Hematopoietic multipotent progenitor cell treated with erythropoietin and hydrocortisone succinate and interleukin-3 and kit ligand, for 15 days (in vitro differentiated cells): Measurements from ENCODE around the gene CARD11.
A peak's percentile ranks its signal among the peaks of the same experiment; 100 is the strongest.
"Not testable (repeated sequence)": the region's sequence is repeated elsewhere in the genome, so short reads cannot be mapped to it uniquely, and the experiment has no call there.

Experiments
- DNase-seq: peaks from one replicate; pipeline ENCODE4 v3.0.0-alpha.2; 2015; ENCODE audit warnings: low spot score

The CARD11 gene

GRCh38 chr7:2964208-2964607, 79.5 kb downstream of the CARD11 start:
- DNase-seq: no peak

DNA sequence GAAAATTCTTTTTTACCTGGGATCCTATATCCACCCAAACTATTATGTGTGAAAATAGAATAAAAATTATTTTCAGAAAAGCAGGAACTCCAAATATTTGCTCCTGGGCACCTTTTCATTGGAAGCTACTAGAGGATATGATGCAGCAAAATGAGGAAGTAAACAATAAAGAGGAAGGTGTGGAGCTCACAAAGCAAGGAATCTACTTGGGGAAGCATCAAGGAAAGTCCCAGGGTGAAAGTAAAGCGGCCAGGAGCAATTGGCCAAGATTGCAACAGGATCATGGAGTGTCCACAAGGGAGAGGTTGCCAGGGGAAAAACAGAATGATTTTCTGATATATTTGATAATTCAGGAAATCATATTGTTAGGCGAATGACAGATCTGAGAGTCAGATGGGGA, 80.8 kb downstream of the CARD11 start:
- DNase-seq: no peak

DNA sequence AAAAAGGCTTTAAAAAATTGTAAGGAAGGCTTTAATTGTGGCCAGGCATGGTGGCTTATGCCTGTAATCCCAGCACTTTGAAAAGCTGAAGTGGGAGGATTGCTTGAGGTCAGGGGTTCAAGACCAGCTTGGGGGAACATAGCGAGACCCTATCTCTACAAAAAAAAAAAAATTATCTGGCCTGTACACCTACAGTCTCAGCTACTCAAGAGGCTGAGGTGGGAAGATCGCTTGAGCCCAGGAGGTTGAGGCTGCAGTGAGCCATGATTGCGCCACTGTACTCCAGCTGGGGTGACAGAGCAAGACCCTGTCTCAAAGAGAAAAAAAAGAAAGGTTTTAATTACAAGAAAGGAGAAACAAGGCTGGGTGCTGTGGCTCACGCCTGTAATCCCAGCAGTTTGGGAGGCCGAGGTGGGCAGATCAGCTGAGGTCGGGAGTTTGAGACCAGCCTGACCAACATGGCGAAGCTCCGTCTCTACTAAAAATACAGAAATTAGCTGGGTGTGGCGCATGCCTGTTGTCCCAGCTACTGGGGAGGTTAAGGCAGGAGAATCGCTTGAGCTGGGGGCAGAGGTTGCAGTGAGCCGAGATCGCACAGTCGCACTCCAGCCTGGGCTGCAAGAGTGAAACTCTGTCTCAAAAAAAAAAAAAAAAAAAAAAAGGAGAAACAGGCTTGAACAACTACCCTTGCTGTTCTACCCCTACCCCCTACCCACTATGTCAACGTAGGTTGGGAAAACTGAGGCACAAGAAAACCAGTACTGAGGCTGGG, 83.7 kb downstream of the CARD11 start:
- no peak for DNase-seq

DNA sequence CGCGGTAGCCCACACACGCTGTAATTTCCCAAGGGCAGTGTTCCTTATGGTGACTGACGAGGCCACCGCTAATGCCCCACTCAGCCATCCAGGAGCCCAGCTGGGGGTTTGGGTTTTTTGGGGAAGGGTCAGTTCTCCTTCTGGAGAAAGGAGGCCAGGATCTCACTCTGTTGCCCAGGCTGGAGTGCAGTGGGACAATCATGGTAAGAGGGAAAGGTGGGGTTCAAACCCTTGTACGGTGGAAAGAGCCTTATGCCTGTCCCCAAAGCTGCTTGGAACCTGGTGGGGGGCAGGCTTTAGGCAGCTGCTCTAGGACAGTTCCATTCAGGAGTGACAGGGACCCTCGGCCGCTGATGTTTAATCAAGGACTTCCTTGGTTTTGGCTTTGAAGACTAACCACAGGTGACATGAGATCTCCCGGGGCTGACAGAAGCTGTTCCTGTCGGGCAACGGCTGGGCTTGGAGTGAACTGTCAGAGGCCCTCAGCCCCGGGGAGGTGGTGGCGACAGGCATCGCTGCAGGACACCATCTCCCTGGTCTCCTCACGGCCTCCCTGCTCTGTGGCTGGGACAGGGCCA, 84.5 kb downstream of the CARD11 start:
- no peak for DNase-seq

- DNase-seq: no peak
Observed at GRCh38 chr7:2958416-2959102, 85.1 kb downstream of the CARD11 start.

- not testable (repeated sequence) for DNase-seq
Observed at GRCh38 chr7:2957369-2957727, 86.3 kb downstream of the CARD11 start.

GRCh38 chr7:2956526-2957368, 86.9 kb downstream of the CARD11 start:
- DNase-seq: peak; percentile 71

DNA sequence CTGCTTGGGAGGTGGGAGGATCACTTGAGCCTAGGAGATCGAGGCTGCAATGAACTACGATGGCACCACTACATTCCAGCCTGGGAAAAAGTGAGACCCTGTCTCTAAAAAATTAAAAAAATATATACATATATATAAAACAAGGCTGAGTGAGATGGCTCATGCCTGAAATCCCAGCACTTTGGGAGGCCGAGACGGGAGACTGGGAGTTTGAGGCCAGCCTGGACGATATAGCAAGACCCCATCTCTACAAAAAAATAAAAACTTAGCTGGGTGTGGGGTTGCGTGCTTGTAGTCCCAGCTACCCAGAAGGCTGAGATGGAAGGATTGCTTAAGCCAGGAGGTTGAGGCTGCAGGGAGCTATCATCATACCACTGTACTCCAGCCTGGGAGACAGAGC, 87.6 kb downstream of the CARD11 start:
- DNase-seq: no peak

DNA sequence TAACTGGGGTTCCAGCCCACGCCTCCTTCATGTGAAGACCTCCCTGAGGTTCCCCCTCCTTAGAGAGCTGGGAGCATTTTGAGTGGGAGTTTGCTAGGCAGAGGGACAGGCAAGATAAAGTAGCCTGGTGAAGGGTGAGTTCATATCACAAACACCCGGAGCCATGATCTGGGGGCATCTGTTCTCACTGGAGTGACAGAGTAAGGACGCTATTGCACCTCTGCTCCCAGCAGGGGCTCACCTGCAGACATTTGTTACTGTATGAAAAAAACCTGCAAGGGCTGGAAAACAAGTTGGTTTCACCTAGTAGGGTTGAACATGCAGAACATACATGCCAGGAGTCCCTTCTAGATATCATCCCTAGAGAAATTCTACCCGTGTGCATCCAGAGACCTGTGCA, 88.4 kb downstream of the CARD11 start:
- DNase-seq: peak; percentile 37

- no peak for DNase-seq
Observed at GRCh38 chr7:2954433-2954853, 89.2 kb downstream of the CARD11 start.

DNA sequence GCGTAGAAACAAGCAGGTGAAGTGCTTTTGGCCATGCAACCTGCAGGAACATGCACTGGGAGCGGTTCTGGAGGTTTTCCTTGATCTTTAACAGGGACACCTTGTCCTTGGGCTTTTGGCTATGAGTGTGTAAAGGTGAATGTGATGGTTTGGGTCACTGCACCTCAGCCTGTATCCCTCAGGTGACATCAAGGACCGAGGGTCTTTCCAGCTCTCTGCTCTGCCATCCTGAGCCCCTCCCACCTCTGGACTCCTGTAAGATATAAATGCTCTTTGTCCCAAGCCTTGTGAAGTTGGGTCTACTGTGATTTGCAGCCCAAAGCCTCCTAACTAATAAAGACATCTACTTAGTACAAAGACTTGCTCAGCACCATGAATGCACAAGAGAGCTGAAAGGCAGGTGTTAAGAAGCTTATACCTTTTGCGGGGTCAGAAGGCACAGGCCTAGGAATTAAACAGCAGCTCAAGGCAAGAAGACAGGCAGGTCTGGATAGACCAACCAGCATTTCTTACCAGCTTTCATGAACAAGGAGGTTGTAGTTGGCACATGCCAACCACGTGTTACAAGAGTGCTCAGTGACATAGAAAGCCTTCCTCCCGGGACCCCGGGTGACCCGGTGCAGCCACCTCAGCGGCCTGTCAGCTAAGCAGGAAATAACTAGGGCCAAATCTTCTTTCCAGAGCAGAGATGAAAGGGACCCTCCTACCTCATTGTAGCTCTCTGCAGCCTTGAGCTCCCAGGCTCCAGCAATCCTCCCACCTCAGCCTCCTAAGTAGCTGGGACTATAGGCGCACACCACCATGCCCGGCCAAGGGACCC, 89.9 kb downstream of the CARD11 start:
- DNase-seq: no peak

DNA sequence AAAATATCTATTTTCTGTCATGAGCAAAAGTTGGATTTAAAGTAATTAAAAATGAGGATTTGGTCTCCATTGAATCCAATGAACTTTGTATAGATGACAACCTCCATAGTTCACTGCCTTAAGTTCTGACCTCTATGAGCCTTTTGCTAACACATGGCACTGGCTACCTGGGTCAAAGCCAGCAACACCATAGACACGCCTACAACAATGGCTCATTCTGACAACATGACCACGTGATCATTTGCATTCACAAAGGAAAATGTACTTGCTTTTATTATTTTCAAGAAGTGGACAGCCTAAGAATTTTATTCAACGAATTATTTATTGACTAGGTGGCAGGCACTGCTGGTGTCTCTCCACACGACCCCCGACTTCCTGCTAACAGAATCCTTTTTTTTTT, 90.6 kb downstream of the CARD11 start:
- DNase-seq: no peak

DNA sequence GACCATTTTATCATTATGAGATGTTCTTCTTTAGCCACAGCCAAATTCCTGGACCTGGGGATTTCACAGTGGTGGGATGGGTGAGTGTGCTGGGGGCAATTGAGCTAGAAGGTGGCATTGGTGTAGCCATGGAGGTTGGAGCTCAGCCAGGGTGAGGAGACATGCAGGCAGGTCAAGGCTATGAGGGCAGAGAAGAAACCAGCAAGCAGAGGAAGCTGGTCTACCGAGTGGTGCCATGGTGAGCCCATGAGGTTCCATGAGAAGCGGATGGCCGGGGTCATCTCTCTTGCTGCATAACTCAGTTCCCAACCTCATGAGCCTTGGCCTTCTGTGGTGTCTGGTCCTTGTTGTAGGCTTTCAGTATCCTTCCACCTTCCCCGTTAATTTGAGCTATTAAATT, 91.4 kb downstream of the CARD11 start:
- no peak for DNase-seq

DNA sequence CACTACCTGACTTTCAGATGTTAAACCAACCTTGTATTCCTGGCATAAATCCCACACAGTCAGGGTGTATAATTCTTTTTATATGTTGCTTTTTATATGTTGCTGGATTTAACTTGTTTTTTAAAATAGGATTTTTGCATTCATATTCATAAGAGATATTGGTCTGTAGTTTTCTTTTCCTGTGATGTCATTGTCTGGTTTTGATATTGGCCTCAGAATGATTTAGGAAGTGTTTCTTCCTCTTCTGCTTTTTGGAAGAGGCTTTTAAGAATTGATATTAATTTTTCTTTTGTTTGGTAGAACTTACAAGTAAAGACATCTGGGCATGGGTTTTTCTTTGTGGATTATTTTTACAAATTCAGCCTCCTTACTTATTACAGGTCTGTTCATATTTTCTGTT, 93.1 kb downstream of the CARD11 start:
- DNase-seq: no peak

DNA sequence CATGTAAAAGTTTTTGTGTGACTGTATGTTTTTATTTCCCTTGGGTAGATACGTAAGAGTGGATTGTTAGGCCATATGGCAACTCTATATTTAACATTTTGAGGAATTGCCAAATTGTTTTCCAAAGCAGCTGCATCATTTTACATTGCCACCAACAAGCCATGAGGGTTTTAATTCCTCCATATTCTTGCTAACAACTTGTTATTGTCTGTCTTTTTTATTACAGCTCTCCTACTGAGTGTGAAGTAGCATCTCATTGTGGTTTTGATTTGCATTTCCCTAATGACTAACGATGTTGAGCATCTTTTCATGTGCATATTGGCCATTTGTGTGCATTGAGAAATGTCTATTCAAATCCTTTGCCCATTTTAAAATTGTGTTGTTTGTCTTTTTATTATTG, 94.9 kb downstream of the CARD11 start:
- no peak for DNase-seq

DNA sequence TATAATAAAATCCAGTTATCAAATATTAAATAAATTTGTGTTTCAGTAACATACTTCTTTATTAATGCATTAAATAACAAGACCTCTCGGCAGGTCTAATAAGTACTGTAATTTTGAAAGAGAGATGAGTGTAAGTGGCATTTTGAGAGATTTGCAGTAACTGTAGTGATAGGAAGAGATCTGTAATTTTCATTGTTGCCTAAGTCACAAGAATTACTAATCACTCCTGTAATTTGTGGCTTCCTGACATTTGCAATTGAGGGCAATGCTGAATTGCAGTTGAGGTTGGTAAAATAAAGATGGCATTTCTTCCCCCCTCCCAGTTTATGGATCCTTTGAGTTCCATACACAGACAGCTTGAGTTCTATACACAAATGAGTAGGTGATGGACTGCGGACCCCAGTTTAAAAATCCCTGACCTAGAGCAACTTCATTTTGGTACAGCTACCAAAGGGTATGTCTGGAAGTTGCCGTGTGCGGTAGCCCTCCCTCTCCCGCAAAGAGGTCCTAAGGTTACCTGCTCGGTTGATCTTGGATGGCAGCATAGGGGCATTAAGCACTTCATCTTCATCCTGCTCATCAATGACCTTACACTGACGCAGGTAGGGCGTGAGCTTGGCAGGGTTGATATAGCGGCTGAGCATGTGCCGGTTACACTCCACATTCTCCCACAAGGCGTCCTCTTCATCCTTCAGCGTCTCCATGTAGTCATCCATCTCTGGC, 96.4 kb downstream of the CARD11 start:
- no peak for DNase-seq

DNA sequence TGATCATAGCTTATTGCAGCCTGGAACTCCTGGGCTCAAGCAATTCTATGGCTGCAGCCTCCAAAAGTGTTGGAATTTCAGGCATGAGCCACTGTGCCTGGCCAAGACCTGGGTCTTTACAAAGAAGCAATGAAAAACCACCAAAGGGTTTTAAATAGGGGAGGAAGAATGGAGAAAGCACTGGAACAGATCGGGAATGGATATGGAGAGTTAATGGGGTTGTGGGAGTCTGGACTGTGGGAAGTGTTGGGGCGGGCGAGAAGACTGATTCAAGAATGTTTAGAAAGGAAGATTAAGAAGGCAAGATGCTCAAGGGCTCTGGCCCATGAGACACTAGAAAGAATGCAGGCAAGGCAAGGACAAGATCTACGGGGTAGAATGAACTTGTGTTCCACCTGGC, 98.5 kb downstream of the CARD11 start:
- DNase-seq: no peak

GRCh38 chr7:2944739-2945138, 98.9 kb downstream of the CARD11 start:
- DNase-seq: no peak

GRCh38 chr7:2943851-2944601, 99.6 kb downstream of the CARD11 start:
- DNase-seq: no peak

DNA sequence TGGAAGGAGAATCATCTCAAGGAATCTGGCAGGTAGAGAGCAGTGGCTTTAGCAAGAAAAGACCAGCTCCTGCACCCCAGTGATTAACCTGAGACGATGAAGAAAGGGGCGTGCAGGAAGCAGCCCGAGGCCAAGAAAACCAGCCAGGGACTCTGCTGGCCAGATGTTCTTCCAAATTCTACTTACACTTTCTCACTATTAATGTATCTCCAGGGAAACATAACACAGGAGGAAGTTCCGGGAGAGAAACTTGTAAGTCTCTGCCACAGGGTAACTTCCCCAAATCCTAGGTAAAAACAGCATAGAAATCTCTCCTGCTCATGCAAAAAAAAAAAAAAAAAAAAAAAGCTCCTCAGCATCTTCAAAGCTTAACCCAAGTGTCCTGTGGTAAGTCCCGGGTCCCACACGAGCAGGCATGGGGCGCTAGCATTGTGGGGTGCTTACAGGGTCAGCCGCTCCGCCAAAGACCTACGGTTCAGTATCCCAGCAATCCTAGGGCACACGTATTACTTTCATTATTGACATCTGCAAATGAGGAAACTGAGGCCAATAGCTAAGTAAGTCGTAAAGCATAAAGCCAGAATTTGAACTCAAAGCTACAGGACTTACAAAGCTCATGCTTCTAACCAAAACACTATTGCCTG, 102.3 kb downstream of the CARD11 start:
- no peak for DNase-seq
